HG03039 (cell line): ENCODE data around the gene ACSM2A.
"Not testable (repeated sequence)": the region's sequence is repeated elsewhere in the genome, so short reads cannot be mapped to it uniquely, and the experiment has no call there.

Source experiments
- ATAC-seq: cut with Tn5 transposase; IDR thresholded peaks from one replicate; pipeline ENCODE4 v1.9.1; 2021; ENCODE audit warnings: mild to moderate bottlenecking, moderate library complexity; ENCODE audit not compliant: unreplicated experiment

The ACSM2A gene

GRCh38 chr16:20453633-20454032, 2.3 kb downstream of the ACSM2A start:
- ATAC-seq: not testable (repeated sequence)

GRCh38 chr16:20459227-20459626, 7.9 kb downstream of the ACSM2A start:
- ATAC-seq: not testable (repeated sequence)

GRCh38 chr16:20460313-20460712, 9.0 kb downstream of the ACSM2A start:
- not testable (repeated sequence) for ATAC-seq

- not testable (repeated sequence) for ATAC-seq
These were observed 17.6 kb downstream of the ACSM2A start for GRCh38 chr16:20468954-20469353.

GRCh38 chr16:20469930-20470329, 18.6 kb downstream of the ACSM2A start:
- ATAC-seq: not testable (repeated sequence)

- ATAC-seq: not testable (repeated sequence)
These were observed 19.4 kb downstream of the ACSM2A start for GRCh38 chr16:20470732-20471131.

GRCh38 chr16:20477188-20477744, 25.9 kb downstream of the ACSM2A start:
- not testable (repeated sequence) for ATAC-seq

- ATAC-seq: not testable (repeated sequence)
These were observed 32.7 kb downstream of the ACSM2A start for GRCh38 chr16:20483989-20484388.

GRCh38 chr16:20484726-20485125, 33.4 kb downstream of the ACSM2A start:
- no peak for ATAC-seq

GRCh38 chr16:20485408-20485807, 34.1 kb downstream of the ACSM2A start:
- ATAC-seq: no peak

- ATAC-seq: not testable (repeated sequence)
These were observed 39.7 kb downstream of the ACSM2A start for GRCh38 chr16:20490994-20491393.

GRCh38 chr16:20491448-20491847, 40.1 kb downstream of the ACSM2A start:
- not testable (repeated sequence) for ATAC-seq

- ATAC-seq: no peak
These were observed 53.1 kb downstream of the ACSM2A start for GRCh38 chr16:20504418-20504817.

- ATAC-seq: no peak
These were observed 56.0 kb downstream of the ACSM2A start for GRCh38 chr16:20507280-20507679.

- ATAC-seq: no peak
These were observed 59.0 kb downstream of the ACSM2A start for GRCh38 chr16:20510323-20510722.

- no peak for ATAC-seq
These were observed 64.4 kb downstream of the ACSM2A start for GRCh38 chr16:20515688-20516090.

GRCh38 chr16:20517149-20517548, 65.8 kb downstream of the ACSM2A start:
- ATAC-seq: no peak

GRCh38 chr16:20519231-20519630, 67.9 kb downstream of the ACSM2A start:
- no peak for ATAC-seq

GRCh38 chr16:20520103-20520502, 68.8 kb downstream of the ACSM2A start:
- no peak for ATAC-seq

GRCh38 chr16:20531795-20532194, 80.5 kb downstream of the ACSM2A start:
- not testable (repeated sequence) for ATAC-seq

GRCh38 chr16:20532284-20532792, 81.0 kb downstream of the ACSM2A start:
- not testable (repeated sequence) for ATAC-seq

- not testable (repeated sequence) for ATAC-seq
These were observed 85.3 kb downstream of the ACSM2A start for GRCh38 chr16:20536669-20537068.
